Measurements from ENCODE around the gene PI4K2B. TPM values are rescaled to one million over a fixed set of nuclear protein-coding genes. Genes with fewer than 3 reads are reported as not detected.

PI4K2B gene
- total and polyA plus RNA-seq, 2 experiments from 2014 or later, result 6.7 to 21.4 TPM

DNA sequence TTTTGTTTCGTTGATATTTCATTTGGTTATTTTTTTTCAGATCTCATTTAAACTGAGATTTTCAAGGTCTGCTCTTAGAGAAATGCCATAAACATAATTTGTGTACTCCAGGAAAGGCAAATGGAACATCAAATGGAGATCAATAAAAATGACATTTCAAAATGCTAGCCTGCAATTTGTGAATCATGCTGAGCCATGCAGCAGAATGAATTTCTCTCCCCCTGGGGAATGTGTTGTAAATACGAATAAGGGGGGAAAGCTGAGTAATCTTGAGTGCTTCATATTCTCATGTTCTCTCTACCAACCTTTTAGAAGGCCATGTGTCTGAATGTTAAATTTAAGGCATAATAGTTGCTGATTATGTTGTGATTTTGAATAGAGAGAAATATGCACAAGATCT lies 86.5 kb downstream of the PI4K2B start (continued):
- TF ChIP-seq, protein P1, sequence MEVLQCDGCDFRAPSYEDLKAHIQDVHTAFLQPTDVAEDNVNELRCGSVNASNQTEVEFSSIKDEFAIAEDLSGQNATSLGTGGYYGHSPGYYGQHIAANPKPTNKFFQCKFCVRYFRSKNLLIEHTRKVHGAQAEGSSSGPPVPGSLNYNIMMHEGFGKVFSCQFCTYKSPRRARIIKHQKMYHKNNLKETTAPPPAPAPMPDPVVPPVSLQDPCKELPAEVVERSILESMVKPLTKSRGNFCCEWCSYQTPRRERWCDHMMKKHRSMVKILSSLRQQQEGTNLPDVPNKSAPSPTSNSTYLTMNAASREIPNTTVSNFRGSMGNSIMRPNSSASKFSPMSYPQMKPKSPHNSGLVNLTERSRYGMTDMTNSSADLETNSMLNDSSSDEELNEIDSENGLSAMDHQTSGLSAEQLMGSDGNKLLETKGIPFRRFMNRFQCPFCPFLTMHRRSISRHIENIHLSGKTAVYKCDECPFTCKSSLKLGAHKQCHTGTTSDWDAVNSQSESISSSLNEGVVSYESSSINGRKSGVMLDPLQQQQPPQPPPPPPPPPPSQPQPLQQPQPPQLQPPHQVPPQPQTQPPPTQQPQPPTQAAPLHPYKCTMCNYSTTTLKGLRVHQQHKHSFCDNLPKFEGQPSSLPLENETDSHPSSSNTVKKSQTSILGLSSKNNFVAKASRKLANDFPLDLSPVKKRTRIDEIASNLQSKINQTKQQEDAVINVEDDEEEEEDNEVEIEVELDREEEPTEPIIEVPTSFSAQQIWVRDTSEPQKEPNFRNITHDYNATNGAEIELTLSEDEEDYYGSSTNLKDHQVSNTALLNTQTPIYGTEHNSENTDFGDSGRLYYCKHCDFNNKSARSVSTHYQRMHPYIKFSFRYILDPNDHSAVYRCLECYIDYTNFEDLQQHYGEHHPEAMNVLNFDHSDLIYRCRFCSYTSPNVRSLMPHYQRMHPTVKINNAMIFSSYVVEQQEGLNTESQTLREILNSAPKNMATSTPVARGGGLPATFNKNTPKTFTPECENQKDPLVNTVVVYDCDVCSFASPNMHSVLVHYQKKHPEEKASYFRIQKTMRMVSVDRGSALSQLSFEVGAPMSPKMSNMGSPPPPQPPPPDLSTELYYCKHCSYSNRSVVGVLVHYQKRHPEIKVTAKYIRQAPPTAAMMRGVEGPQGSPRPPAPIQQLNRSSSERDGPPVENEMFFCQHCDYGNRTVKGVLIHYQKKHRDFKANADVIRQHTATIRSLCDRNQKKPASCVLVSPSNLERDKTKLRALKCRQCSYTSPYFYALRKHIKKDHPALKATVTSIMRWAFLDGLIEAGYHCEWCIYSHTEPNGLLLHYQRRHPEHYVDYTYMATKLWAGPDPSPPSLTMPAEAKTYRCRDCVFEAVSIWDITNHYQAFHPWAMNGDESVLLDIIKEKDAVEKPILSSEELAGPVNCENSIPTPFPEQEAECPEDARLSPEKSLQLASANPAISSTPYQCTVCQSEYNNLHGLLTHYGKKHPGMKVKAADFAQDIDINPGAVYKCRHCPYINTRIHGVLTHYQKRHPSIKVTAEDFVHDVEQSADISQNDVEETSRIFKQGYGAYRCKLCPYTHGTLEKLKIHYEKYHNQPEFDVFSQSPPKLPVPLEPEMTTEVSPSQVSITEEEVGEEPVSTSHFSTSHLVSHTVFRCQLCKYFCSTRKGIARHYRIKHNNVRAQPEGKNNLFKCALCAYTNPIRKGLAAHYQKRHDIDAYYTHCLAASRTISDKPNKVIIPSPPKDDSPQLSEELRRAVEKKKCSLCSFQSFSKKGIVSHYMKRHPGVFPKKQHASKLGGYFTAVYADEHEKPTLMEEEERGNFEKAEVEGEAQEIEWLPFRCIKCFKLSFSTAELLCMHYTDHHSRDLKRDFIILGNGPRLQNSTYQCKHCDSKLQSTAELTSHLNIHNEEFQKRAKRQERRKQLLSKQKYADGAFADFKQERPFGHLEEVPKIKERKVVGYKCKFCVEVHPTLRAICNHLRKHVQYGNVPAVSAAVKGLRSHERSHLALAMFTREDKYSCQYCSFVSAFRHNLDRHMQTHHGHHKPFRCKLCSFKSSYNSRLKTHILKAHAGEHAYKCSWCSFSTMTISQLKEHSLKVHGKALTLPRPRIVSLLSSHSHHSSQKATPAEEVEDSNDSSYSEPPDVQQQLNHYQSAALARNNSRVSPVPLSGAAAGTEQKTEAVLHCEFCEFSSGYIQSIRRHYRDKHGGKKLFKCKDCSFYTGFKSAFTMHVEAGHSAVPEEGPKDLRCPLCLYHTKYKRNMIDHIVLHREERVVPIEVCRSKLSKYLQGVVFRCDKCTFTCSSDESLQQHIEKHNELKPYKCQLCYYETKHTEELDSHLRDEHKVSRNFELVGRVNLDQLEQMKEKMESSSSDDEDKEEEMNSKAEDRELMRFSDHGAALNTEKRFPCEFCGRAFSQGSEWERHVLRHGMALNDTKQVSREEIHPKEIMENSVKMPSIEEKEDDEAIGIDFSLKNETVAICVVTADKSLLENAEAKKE (CRISPR knock-in tag; IDR thresholded peaks at IDR 0.05), result no peak
- TF ChIP-seq NANOG (IDR thresholded peaks at IDR 0.05; ENCODE audit: borderline replicate concordance) (no peak), STAT1 (IDR thresholded peaks at IDR 0.05; ENCODE audit: unreplicated experiment) (no peak), JUNB (IDR thresholded peaks at IDR 0.05; ENCODE audit: unreplicated experiment) (no peak), ZNF114 (CRISPR knock-in tag; IDR thresholded peaks at IDR 0.05) (no peak)

DNA sequence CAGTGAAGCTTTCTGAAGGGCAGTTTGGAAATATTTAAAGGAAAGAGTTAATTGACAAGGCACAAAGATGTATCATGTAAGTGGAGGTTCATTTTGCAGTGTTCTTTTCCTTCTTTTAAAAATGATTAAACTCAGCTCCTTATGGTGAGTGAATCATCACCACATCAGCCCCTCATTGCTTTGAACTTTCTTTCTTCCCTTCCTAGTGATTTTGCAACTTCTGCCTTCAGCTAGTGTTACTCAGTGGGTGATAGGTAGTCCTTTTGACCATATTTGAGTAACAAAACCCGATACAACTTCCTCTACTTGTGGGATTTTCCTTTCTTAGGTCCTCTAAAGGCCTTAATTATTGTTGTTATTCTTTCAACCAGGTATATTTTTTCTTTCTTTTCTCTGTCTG lies 86.9 kb downstream of the PI4K2B start:
- no peak overlapping the region for H3K4me2 ChIP-seq
- H3K27ac Mint-ChIP-seq, result no peak overlapping the region
- H3K36me3 ChIP-seq (ENCODE audit: insufficient read depth), result peaks cover 3% of the 10 kb centered on the region; the same call in 1 of the 2 replicates
- no peak overlapping the region for H2AFZ ChIP-seq
- DNase-seq (ENCODE audit: low spot score), result no peak
- H3K4me1 Mint-ChIP-seq, result peaks cover 3% of the 10 kb centered on the region; the same call in 1 of the 3 replicates
- H3K79me2 ChIP-seq (replicated peaks; ENCODE audit: insufficient read depth), result no peaks in the 10 kb centered on the region
- no peak overlapping the region for H3K4me3 ChIP-seq
- peaks cover 16% of the 10 kb centered on the region; the same call in 2 of the 3 replicates for H3K36me3 Mint-ChIP-seq (ENCODE audit: low read depth)
- no peak overlapping the region for H3K4me3 Mint-ChIP-seq
- H3K27me3 ChIP-seq (ENCODE audit: insufficient read depth), result no peaks in the 10 kb centered on the region
- H3K27ac ChIP-seq (ENCODE audit: low read depth), result no peak overlapping the region
- no peaks in the 10 kb centered on the region for H3K9me2 ChIP-seq (ENCODE audit: insufficient read depth)
- no peaks in the 10 kb centered on the region for H3K9me3 Mint-ChIP-seq
- ATAC-seq, result no peak
- no peaks in the 10 kb centered on the region; the same call in 1 of the 2 replicates for H4K20me1 ChIP-seq (replicated peaks; ENCODE audit: insufficient read depth)
- H3K4me1 ChIP-seq (ENCODE audit: insufficient read depth), result no peaks in the 10 kb centered on the region
- no peaks in the 10 kb centered on the region for H3F3A ChIP-seq (replicated peaks; ENCODE audit: low read depth)
- H3K27me3 Mint-ChIP-seq (ENCODE audit: insufficient read depth, low read depth, poor library complexity), result no peaks in the 10 kb centered on the region
- no peak for TF ChIP-seq NANOG (IDR thresholded peaks at IDR 0.05; ENCODE audit: borderline replicate concordance)
- TF ChIP-seq ZNF331 (CRISPR knock-in tag; IDR thresholded peaks at IDR 0.05; ENCODE audit: low read depth), result no peak
- TF ChIP-seq ZNF114 (CRISPR knock-in tag; IDR thresholded peaks at IDR 0.05), result no peak
- TF ChIP-seq EZH2 (IDR thresholded peaks at IDR 0.05; ENCODE audit: low read depth, unreplicated experiment), result no peak
- TF ChIP-seq, protein P2, sequence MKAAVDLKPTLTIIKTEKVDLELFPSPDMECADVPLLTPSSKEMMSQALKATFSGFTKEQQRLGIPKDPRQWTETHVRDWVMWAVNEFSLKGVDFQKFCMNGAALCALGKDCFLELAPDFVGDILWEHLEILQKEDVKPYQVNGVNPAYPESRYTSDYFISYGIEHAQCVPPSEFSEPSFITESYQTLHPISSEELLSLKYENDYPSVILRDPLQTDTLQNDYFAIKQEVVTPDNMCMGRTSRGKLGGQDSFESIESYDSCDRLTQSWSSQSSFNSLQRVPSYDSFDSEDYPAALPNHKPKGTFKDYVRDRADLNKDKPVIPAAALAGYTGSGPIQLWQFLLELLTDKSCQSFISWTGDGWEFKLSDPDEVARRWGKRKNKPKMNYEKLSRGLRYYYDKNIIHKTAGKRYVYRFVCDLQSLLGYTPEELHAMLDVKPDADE (IDR thresholded peaks at IDR 0.05), result no peak
- TF ChIP-seq JUNB (IDR thresholded peaks at IDR 0.05; ENCODE audit: unreplicated experiment), result no peak
- TF ChIP-seq, protein P3, sequence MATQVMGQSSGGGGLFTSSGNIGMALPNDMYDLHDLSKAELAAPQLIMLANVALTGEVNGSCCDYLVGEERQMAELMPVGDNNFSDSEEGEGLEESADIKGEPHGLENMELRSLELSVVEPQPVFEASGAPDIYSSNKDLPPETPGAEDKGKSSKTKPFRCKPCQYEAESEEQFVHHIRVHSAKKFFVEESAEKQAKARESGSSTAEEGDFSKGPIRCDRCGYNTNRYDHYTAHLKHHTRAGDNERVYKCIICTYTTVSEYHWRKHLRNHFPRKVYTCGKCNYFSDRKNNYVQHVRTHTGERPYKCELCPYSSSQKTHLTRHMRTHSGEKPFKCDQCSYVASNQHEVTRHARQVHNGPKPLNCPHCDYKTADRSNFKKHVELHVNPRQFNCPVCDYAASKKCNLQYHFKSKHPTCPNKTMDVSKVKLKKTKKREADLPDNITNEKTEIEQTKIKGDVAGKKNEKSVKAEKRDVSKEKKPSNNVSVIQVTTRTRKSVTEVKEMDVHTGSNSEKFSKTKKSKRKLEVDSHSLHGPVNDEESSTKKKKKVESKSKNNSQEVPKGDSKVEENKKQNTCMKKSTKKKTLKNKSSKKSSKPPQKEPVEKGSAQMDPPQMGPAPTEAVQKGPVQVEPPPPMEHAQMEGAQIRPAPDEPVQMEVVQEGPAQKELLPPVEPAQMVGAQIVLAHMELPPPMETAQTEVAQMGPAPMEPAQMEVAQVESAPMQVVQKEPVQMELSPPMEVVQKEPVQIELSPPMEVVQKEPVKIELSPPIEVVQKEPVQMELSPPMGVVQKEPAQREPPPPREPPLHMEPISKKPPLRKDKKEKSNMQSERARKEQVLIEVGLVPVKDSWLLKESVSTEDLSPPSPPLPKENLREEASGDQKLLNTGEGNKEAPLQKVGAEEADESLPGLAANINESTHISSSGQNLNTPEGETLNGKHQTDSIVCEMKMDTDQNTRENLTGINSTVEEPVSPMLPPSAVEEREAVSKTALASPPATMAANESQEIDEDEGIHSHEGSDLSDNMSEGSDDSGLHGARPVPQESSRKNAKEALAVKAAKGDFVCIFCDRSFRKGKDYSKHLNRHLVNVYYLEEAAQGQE (IDR thresholded peaks at IDR 0.05; ENCODE audit: unreplicated experiment), result no peak
- no peak for TF ChIP-seq POLR2AphosphoS5 (IDR thresholded peaks at IDR 0.05; ENCODE audit: low read depth)
- no peak for TF ChIP-seq STAT1 (IDR thresholded peaks at IDR 0.05; ENCODE audit: unreplicated experiment)
